GM23338 (cell line): ENCODE results near the gene TBC1D2B. TPM values are rescaled to one million over a fixed set of nuclear protein-coding genes. Genes with fewer than 3 reads are reported as not detected.

Experiments
- CREB1 ChIP-seq: fragments of 250-450 bp; sonication (Bioruptor Pico); IDR thresholded peaks from 2 replicates; pipeline ENCODE4 v1.5.0; 2020; ENCODE audit warnings: low read depth, mild to moderate bottlenecking, moderate library complexity
- JUNB ChIP-seq: IDR thresholded peaks from one replicate; pipeline ENCODE4 v1.6.1; 2016; ENCODE audit warnings: antibody characterized with exemption; ENCODE audit not compliant: unreplicated experiment
- POLR2AphosphoS5 ChIP-seq: IDR thresholded peaks from 2 replicates; pipeline ENCODE4 v1.6.1; 2016; ENCODE audit warnings: antibody characterized with exemption, low read depth
- STAT1 ChIP-seq: IDR thresholded peaks from one replicate; pipeline ENCODE4 v1.6.1; 2016; ENCODE audit warnings: antibody characterized with exemption; ENCODE audit not compliant: unreplicated experiment
- ZNF114 ChIP-seq: fragments of 250-450 bp; sonication (Bioruptor Pico); IDR thresholded peaks from 2 replicates; pipeline ENCODE4 v1.5.0; 2020; ENCODE audit warnings: mild to moderate bottlenecking, moderate library complexity
- ZNF331 ChIP-seq: fragments of 250-450 bp; sonication (Bioruptor Pico); IDR thresholded peaks from 2 replicates; pipeline ENCODE4 v1.5.0; 2020; ENCODE audit warnings: low read depth, mild to moderate bottlenecking, moderate library complexity
- polyA plus RNA-seq: library from polyadenylated mRNA; unstranded; fragments of >200 nt; fragmentation: Nextera tagmentation; extraction: Ambion mirVana; gene quantifications from 2 replicates; pipeline ENCODE4 v1.2.1, GENCODE V29; 2016
- total RNA-seq: library from RNA; depleted of rRNA; stranded (reverse); fragments of >200 nt; shearing (Covaris generic); gene quantifications from 2 replicates; pipeline ENCODE4 v1.2.3, GENCODE V29; 2014
- TF ChIP-seq, protein P1 (sequence below): fragments of 250-450 bp; sonication (Bioruptor Pico); IDR thresholded peaks from 2 replicates; pipeline ENCODE4 v1.5.0; 2020; ENCODE audit warnings: mild to moderate bottlenecking, moderate library complexity
- TF ChIP-seq, protein P2 (sequence below): IDR thresholded peaks from one replicate; pipeline ENCODE4 v1.6.1; 2018; ENCODE audit warnings: antibody characterized with exemption; ENCODE audit not compliant: unreplicated experiment

The TBC1D2B gene
- total and polyA plus RNA-seq, 2 experiments from 2014 or later, result 3.6 to 17.8 TPM

DNA sequence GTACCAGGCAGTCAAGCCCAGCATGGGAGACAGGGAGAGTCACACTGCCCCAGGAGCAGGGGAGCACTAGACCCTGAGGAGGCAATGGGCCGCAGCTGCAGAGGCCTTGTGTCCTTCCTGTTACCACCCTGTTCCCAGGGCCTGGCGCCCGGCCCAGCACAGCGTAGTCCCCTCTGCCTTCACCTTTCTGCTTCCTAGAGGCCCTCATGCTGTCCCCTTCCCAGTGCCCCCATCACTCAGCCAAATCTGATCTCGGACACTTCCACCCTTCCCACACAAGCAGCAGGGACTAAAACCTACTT lies 6.9 kb upstream of the TBC1D2B start (continued):
- TF ChIP-seq, protein P1, sequence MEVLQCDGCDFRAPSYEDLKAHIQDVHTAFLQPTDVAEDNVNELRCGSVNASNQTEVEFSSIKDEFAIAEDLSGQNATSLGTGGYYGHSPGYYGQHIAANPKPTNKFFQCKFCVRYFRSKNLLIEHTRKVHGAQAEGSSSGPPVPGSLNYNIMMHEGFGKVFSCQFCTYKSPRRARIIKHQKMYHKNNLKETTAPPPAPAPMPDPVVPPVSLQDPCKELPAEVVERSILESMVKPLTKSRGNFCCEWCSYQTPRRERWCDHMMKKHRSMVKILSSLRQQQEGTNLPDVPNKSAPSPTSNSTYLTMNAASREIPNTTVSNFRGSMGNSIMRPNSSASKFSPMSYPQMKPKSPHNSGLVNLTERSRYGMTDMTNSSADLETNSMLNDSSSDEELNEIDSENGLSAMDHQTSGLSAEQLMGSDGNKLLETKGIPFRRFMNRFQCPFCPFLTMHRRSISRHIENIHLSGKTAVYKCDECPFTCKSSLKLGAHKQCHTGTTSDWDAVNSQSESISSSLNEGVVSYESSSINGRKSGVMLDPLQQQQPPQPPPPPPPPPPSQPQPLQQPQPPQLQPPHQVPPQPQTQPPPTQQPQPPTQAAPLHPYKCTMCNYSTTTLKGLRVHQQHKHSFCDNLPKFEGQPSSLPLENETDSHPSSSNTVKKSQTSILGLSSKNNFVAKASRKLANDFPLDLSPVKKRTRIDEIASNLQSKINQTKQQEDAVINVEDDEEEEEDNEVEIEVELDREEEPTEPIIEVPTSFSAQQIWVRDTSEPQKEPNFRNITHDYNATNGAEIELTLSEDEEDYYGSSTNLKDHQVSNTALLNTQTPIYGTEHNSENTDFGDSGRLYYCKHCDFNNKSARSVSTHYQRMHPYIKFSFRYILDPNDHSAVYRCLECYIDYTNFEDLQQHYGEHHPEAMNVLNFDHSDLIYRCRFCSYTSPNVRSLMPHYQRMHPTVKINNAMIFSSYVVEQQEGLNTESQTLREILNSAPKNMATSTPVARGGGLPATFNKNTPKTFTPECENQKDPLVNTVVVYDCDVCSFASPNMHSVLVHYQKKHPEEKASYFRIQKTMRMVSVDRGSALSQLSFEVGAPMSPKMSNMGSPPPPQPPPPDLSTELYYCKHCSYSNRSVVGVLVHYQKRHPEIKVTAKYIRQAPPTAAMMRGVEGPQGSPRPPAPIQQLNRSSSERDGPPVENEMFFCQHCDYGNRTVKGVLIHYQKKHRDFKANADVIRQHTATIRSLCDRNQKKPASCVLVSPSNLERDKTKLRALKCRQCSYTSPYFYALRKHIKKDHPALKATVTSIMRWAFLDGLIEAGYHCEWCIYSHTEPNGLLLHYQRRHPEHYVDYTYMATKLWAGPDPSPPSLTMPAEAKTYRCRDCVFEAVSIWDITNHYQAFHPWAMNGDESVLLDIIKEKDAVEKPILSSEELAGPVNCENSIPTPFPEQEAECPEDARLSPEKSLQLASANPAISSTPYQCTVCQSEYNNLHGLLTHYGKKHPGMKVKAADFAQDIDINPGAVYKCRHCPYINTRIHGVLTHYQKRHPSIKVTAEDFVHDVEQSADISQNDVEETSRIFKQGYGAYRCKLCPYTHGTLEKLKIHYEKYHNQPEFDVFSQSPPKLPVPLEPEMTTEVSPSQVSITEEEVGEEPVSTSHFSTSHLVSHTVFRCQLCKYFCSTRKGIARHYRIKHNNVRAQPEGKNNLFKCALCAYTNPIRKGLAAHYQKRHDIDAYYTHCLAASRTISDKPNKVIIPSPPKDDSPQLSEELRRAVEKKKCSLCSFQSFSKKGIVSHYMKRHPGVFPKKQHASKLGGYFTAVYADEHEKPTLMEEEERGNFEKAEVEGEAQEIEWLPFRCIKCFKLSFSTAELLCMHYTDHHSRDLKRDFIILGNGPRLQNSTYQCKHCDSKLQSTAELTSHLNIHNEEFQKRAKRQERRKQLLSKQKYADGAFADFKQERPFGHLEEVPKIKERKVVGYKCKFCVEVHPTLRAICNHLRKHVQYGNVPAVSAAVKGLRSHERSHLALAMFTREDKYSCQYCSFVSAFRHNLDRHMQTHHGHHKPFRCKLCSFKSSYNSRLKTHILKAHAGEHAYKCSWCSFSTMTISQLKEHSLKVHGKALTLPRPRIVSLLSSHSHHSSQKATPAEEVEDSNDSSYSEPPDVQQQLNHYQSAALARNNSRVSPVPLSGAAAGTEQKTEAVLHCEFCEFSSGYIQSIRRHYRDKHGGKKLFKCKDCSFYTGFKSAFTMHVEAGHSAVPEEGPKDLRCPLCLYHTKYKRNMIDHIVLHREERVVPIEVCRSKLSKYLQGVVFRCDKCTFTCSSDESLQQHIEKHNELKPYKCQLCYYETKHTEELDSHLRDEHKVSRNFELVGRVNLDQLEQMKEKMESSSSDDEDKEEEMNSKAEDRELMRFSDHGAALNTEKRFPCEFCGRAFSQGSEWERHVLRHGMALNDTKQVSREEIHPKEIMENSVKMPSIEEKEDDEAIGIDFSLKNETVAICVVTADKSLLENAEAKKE (CRISPR knock-in tag), result no peak
- no peak for TF ChIP-seq ZNF114 (CRISPR knock-in tag)
- no peak for TF ChIP-seq CREB1 (CRISPR knock-in tag)
- TF ChIP-seq STAT1, result no peak
- TF ChIP-seq JUNB, result no peak
- TF ChIP-seq ZNF331 (CRISPR knock-in tag), result no peak
- TF ChIP-seq, protein P2, sequence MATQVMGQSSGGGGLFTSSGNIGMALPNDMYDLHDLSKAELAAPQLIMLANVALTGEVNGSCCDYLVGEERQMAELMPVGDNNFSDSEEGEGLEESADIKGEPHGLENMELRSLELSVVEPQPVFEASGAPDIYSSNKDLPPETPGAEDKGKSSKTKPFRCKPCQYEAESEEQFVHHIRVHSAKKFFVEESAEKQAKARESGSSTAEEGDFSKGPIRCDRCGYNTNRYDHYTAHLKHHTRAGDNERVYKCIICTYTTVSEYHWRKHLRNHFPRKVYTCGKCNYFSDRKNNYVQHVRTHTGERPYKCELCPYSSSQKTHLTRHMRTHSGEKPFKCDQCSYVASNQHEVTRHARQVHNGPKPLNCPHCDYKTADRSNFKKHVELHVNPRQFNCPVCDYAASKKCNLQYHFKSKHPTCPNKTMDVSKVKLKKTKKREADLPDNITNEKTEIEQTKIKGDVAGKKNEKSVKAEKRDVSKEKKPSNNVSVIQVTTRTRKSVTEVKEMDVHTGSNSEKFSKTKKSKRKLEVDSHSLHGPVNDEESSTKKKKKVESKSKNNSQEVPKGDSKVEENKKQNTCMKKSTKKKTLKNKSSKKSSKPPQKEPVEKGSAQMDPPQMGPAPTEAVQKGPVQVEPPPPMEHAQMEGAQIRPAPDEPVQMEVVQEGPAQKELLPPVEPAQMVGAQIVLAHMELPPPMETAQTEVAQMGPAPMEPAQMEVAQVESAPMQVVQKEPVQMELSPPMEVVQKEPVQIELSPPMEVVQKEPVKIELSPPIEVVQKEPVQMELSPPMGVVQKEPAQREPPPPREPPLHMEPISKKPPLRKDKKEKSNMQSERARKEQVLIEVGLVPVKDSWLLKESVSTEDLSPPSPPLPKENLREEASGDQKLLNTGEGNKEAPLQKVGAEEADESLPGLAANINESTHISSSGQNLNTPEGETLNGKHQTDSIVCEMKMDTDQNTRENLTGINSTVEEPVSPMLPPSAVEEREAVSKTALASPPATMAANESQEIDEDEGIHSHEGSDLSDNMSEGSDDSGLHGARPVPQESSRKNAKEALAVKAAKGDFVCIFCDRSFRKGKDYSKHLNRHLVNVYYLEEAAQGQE, result no peak
- no peak for TF ChIP-seq POLR2AphosphoS5
